Endothelial cell of coronary artery (primary cell): ENCODE results near the gene TRIO. TPM values are rescaled to one million over a fixed set of nuclear protein-coding genes. Genes with fewer than 3 reads are reported as not detected.

Experiments
- total RNA-seq: library from RNA; depleted of rRNA; stranded (reverse); fragments of >200 nt; gene quantifications from 2 replicates; pipeline ENCODE4 v1.2.3, GENCODE V29; 2014

TRIO gene
- 141 and 314 TPM in 2 replicates for total RNA-seq

GRCh38 chr5:14142827-14143545 lies at the start of gene TRIO:
TRIO (plus strand) TSS chr5:14143342; CDS start chr5:14143726, 384 bp downstream.

Other genes starting within 250 kb of the TRIO start
- 0.09 and 0.47 TPM in 2 replicates for gene DNAH5, start 198.7 kb upstream of the TRIO start, total RNA-seq